SK-N-MC (cell line): ENCODE measurements around the gene DPF3.

Experiments
- EZH2 ChIP-seq: fragments of 200-600 bp; sonication (generic); IDR thresholded peaks from one replicate; pipeline ENCODE4 v1.6.1; 2017; ENCODE audit warnings: antibody characterized with exemption
- POLR2AphosphoS5 ChIP-seq: IDR thresholded peaks from 2 replicates; pipeline ENCODE4 v1.6.1; 2012; ENCODE audit warnings: mild to moderate bottlenecking, low read depth, low read length, borderline replicate concordance

- no peak for TF ChIP-seq POLR2AphosphoS5
- no peak for TF ChIP-seq EZH2
Measured at GRCh38 chr14:72645706-72646105, 248.2 kb downstream of the DPF3 start.
